GM21423 (cell line): ENCODE measurements around the gene GZMH.
"Not testable (repeated sequence)": the region's sequence is repeated elsewhere in the genome, so short reads cannot be mapped to it uniquely, and the experiment has no call there.

Source experiments
- ATAC-seq: cut with Tn5 transposase; IDR thresholded peaks from one replicate; pipeline ENCODE4 v1.9.1; 2021; ENCODE audit warnings: mild to moderate bottlenecking, moderate library complexity; ENCODE audit not compliant: unreplicated experiment

The GZMH gene

DNA sequence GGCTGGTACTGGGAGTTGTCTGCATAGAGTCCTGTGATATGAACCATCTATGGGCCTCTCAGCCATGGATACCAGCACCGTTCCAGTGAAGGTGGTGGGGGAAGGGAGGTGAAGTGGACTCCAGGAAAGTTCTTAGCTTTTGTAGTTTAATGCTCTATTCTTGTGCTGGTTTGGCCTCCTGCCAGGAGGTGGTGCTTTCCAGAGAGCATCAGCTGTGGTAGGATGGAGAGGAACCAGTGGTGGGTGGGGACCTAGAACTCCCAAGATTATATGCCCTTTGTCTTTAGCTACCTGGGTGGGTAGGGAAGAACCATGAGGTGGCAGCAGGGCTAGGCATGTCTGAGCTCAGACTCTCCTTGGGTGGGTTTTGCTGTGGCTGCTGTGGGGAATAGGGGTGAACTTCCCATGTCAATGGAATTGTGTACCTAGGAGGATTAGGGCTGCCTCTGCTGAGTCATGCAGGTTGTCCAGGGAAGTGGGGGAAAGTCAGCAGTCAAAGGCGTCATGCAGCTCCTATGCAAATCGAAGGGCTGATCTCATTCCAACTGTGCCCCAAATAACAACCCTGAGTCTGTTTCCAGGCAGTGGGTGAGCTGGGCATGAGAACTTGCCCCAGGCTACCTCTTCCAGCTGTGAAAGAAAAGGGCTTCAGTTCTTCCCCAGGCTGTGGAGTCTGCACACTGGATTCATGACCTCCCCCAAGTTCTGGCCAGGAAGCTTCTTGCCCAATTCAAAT lies 14.2 kb downstream of the GZMH start:
- ATAC-seq = no peak

DNA sequence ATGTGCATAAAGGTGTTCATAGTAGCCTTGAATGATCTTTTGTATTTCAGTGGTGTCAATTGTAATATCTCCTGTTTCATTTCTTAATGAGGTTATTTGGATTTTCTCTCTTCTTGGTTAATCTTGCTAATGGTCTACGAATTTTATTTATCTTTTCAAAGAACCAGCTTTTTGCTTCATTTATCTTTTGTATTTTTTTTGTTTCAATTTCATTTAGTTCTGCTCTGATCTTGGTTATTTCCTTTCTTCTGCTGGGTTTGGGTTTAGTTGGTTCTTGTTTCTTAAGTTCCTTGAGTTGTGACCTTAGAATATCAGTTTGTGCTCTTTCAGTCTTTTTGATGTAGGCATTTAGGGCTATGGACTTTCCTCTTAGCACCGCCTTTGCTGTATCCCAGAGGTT lies 18.5 kb downstream of the GZMH start:
- not testable (repeated sequence) for ATAC-seq

DNA sequence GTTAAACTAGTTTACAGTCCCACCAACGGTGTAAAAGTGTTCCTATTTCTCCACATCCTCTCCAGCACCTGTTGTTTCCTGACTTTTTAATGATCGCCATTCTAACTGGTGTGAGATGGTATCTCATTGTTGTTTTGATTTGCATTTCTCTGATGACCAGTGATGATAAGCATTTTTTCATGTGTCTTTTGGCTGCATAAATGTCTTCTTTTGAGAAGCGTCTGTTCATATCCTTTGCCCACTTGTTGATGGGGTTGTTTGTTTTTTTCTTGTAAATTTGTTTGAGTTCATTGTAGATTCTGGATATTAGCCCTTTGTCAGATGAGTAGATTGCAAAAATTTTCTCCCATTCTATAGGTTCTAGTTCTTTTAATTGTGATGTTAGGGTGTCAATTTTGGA lies 25.1 kb downstream of the GZMH start:
- ATAC-seq = not testable (repeated sequence)

GRCh38 chr14:24578558-24578957 lies 30.9 kb downstream of the GZMH start:
- no peak for ATAC-seq

GRCh38 chr14:24576771-24577170 lies 32.7 kb downstream of the GZMH start:
- no peak for ATAC-seq

GRCh38 chr14:24576182-24576581 lies 33.3 kb downstream of the GZMH start, which contains the start of gene CTSG:
Gene CTSG, minus strand, starts transcription at chr14:24576250. Its CDS starts 27 bp downstream, at chr14:24576223.
- ATAC-seq = no peak

GRCh38 chr14:24574206-24574774 lies 35.2 kb downstream of the GZMH start:
- ATAC-seq = no peak

DNA sequence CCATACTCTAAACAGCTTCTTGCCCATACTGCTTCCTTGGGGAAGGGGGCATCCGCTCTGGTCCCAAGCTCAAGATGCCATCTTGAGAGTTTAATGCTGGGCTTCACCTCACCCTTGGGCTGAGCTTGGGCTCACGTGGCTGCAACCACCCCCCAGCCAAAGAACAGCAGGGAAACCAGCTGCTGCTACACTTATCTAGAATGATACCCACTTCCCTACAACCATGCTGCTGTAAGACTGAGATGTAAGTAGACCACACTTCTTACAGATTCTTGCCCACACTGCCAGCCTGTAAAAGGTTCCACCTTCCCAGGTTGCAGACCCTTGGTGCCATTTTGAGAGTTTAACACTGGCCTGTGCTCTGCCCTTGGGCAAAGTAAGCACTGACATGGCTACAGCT lies 43.2 kb downstream of the GZMH start:
- ATAC-seq = no peak

DNA sequence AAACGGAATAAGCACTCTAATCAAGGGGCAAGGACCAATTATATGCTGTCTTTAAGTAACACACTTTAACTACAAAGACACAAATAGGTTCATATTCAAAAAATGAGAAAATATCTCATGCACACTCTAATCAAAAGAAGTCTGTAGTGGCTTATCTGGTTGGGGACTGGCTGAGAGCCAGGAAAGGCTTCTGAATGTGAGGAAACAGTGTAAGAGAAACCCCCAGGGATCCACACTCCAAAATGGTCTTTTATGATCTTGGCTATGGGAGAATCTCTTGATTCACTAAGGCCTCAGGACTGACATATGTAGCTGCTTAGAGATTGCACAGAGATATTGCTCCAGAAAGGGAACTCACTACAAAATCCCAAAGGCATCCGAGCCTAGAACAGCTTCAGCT lies 43.7 kb downstream of the GZMH start:
- no peak for ATAC-seq

GRCh38 chr14:24563505-24563904 lies 46.0 kb downstream of the GZMH start:
- no peak for ATAC-seq

- no peak for ATAC-seq
Observed at GRCh38 chr14:24556756-24557155, 52.7 kb downstream of the GZMH start.
